ENCODE data around the gene ARL14.

ARL14 gene

DNA sequence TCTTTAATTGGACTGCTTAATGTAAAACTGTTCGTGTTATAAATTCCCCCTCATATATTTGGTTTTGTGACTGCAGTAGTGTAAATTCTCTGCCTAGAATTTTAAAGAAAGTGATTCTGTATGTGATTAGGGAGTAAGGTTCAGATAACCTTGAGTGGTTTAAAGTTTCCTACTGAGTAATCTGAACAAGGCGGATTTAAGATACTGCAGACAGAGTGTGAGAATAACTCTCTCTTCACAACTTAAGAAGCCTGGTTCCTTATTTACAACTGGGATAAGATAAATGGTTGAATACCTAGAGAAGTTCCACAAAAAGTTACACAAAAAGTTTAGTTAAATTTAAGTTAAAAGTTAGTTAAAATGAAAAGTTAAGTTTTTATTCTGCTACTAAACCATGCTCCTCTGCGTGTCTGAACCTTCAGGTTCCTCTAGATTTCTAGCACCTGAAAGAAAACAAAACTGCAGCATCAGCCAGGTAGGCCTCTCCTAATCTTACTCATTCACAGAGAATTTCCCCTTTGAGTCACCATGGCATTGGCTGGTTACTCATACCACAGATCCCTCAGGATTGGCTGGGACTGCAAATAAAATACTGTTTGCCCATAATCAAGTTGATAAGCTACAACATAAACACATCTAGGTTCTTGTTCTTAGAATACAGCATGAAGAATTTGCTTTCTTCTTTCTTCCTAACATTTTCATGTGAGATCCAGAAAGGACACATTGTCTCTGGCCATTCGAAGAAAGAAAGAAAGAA, at the start of gene ARL14:
ARL14 (plus strand) TSS at position 614 of the 757 bp plus-strand sequence. CDS start 187 bp downstream, outside the sequence.
- no peak for DNase-seq

- DNase-seq = no peak
These were observed 47.5 kb upstream of the ARL14 start for GRCh38 chr3:160629491-160629890.

- no peak for DNase-seq
These were observed 43.4 kb upstream of the ARL14 start for GRCh38 chr3:160633361-160634083.

DNA sequence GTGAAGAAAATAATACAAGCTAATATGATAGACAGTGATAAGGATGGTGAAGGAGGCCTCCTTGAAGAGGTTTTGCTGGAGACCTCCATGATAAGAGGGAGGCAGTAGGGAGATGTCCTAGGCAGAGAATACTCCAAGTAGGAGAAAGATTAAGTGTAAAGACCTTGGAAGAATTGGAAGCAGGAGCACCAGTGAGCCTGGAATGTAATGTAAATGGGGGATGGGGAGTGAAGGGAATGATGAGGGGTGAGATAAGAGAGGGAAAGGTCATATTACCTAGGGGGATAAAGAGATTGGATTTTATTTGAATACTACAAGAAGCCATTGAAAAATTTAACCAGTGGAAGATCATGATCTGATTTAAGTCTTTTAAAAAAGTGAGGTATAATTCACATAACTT, 41.7 kb upstream of the ARL14 start:
- no peak for DNase-seq

DNA sequence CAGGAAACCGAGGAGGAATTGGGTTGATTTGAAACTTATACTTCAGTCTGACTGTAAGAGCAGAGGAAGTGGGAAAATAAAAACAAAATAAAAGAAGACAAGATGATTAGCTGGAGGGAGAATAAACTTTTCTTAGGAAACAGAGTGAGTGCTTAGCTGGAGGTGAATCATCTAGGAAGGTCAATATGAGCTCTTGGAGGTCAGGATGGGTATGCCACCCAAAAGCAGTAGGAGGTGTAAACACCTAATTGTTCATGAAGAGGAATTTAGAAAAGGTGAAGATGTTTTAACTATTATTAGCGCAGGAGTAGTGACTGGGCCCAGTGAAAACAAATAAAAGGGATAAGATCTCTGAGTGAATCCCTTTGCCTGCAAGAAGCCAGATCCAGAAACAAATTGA, 39.9 kb upstream of the ARL14 start:
- DNase-seq = no peak

- no peak for DNase-seq
These were observed 38.8 kb upstream of the ARL14 start for GRCh38 chr3:160638184-160638583.

DNA sequence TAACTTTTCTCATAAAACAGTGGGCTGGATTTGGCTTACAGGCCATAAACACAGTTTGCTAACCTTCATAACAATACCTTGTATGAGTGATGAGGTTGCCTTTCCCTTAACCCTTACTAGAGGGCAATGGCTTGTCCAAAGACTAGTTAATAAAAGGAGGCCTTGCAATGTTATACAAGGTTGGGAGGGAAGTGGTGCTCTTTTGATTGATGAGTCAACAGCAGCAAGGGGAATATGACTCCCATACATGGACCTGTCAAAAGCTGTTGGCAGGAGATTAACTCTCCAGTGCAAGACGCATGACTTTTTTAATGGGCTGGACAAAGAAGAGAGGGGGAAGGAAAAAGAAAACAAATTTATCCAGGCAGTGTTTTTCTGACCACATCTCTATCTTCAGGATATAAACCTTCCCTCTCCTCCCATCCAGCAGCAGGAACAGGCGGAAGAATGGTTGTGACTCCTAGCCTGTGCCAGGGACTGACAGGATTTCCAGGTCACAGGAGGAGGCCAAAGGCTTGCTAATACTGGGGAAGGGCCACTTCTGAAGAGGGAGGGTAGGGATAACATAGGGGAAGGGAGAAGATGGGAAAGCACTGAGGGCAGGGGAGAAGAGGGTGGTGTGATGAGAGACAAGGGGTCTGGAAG, 35.2 kb upstream of the ARL14 start:
- DNase-seq = no peak

- DNase-seq = no peak
These were observed 33.0 kb upstream of the ARL14 start for GRCh38 chr3:160643994-160644393.

- no peak for DNase-seq
These were observed 32.5 kb upstream of the ARL14 start for GRCh38 chr3:160644491-160644890.

- no peak for DNase-seq
These were observed 28.3 kb upstream of the ARL14 start for GRCh38 chr3:160648701-160649100.

DNA sequence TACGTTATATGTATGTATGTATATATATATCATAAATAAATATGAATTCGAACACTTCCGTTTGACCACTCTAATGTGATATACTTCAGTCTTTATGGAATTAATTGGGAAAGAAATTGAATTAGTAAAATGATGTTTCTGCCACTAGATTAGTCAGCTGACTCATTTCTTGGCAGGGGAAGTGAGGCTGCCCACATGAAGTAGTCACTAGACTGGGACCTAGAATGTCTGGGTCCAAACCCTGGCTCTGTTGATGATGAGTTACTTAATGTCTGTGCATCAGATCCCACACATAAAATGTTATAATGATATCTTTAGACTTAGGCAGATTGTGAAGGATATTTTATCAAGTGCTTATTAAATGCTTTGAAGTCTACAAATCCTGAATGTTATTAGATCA, 27.4 kb upstream of the ARL14 start:
- no peak for DNase-seq

DNA sequence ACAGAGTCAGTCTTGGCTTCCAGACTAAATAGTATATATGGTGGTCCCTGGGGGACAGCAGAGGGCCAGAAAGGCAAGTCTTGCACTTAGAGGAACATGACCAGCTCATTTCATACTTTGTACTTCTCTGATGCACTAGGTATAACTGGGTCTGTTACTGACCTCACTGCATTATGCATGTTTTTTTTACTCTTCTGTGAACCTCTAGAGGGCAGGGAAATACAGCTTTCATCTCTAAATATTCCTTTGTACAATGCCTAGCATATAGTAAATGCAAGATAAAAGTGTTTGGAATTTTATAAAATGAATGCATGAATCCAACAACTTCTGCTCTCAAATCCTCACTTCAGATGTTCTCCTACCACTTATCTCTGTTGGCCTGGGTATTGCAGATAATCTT, 23.4 kb upstream of the ARL14 start:
- no peak for DNase-seq

GRCh38 chr3:160660902-160661301, 16.1 kb upstream of the ARL14 start:
- no peak for DNase-seq

GRCh38 chr3:160661660-160662059, 15.3 kb upstream of the ARL14 start:
- no peak for DNase-seq

DNA sequence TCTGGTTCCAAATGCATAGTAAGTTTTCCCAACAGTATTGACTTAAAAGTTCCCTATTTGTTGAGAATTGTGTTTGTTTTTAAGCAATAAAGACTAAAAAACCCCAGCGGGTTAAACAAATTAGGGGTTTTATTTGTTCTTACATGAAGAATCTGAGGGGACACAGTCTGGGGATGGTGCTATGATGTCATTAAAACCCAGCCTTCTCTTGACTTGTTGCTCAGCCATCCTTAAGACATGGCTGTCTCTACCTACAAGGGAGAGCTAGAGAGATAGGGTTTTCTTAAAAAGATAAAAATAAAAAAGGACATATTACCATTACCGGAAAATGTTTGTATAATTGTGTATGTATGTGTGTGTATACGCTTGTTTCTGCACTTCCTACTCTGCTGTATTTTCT, 11.7 kb upstream of the ARL14 start:
- DNase-seq = no peak

DNA sequence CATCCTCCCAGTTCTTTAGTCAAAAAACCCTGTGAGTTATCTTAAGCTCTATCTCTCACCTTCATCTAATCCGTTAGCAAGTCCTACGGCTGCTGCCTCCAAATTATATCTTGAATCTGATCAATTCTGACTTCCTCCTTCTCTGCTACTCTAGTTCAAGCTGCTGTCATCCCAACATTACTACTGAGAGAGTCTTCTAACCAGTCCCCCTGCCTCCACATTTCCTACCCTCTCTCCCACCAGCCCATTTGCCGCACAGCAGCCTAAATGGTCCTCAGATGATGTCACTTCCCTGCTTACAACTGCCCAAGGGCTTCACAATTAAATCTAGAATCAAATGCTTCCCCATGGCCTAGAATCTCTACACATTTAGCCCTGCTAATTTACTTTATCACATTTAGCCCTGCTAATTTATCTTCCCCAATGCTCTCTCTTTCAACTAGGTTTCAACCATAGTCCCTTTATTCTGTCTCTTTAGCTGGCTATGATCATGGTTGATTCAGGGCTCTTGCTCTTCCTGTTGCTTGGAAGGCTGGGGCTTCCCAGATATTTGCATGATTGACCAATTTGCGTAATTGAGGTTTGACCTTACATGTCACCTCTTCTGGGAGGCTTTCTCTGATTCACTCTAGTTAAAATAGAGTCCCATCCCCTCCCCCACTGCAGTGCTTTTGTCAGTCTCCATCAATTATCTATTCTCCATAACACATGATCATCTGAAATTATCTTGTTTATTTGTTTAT, 11.0 kb upstream of the ARL14 start:
- DNase-seq = no peak

- DNase-seq = no peak
These were observed 9.5 kb upstream of the ARL14 start for GRCh38 chr3:160667452-160667851.

DNA sequence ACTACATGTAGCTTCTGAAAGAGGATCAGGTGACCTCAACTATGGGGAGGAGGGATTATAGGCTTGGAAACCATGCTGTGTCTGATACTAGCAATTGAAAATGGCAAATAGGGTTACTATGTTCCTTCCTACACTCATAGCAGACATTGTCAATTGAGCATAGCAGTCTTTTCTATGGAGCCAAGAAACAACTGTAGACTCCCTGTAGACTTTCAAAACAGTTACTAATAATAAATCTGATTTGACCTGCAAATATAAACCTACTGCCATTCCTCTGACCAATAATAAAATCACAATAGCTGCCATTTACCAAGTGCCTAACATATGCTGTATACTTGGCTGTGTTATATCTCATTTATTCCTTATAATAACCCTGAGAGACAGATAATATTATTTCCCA, 8.5 kb upstream of the ARL14 start:
- no peak for DNase-seq

DNA sequence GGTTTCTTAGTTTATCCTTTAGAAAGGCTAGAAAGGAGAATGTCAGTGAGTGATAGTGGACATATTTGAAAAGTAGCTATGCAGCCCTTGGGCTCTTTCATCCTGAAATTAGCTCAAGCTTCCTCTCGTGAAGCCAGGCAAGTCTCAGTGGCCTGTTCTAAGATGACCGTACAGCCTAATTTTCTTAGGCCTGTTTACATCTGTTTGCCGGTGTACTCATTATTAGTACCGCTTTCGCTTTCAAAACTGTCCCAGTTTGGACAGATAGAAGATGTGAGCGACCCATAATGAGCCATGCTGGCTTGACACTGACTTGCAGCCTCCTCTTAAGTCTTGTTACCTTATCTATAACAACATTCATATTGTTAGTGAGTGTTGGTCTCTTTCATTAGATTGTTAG, 5.7 kb upstream of the ARL14 start:
- no peak for DNase-seq

DNA sequence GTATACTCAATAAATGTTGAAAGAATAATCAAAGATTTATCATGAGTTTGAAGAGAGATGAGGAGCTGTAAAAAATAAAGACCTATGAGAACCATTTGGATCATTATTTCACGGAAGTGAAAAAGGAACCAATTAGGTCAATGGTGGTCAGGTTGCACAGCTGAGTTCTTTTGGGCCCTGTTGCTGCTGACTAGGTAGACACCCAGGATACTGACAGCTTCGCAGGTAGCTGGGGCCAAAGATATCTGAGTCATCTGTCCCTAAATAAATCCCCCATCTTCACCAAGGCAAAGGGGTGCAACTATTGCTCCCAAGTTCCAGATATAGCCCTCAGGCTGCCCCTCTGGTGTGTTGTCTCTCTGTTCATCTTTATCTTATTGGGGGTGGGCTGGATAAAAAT, 5.0 kb upstream of the ARL14 start:
- no peak for DNase-seq

- DNase-seq = no peak
These were observed 3.8 kb upstream of the ARL14 start for GRCh38 chr3:160673188-160673587.

DNA sequence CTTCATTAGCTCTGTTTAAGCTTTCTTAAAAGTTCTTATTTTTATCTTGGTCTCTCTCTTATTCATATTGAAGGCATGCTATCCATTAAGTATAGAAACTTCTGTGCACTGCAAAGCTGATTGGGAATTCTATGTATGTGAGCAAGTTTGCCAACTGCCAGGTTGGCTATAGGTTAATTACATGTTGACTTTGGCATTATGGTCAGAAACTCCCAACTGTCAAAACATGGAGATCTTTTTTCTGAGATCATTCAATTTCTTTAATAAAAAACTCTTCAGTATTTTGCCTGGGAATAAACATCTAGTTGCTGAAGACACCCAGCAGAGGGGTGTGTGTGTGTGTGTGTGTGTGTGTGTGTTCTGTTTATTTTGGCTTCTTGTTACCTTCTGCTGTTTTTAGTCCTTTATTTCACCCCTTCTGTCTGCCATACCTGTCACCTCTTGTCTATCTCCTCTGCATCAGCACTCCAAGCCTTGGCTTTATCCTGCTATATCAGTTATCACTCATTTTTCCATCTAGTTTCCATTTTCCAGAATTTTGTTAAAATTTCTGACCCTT, 1.3 kb upstream of the ARL14 start:
- no peak for DNase-seq

DNA sequence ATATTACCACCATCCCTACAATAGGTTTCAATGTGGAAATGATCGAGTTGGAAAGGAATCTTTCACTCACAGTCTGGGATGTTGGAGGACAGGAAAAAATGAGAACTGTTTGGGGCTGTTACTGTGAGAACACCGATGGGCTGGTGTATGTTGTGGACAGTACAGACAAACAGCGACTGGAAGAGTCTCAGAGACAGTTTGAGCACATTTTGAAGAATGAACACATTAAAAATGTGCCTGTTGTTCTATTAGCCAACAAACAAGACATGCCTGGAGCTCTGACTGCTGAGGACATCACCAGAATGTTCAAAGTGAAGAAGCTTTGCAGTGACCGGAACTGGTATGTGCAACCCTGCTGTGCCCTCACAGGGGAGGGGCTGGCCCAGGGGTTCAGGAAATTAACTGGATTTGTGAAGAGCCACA, 510 bp downstream of the ARL14 start:
- no peak for DNase-seq
